Limb (tissue), 2 donors: ENCODE results near the gene WIPF3.

Experiments used
- DNase-seq, 2 donors: peaks; one replicate each; pipeline ENCODE4 v3.0.0-alpha.2; 2016; ENCODE audit errors: extremely low spot score in 2 of 2

Gene WIPF3, protein sequence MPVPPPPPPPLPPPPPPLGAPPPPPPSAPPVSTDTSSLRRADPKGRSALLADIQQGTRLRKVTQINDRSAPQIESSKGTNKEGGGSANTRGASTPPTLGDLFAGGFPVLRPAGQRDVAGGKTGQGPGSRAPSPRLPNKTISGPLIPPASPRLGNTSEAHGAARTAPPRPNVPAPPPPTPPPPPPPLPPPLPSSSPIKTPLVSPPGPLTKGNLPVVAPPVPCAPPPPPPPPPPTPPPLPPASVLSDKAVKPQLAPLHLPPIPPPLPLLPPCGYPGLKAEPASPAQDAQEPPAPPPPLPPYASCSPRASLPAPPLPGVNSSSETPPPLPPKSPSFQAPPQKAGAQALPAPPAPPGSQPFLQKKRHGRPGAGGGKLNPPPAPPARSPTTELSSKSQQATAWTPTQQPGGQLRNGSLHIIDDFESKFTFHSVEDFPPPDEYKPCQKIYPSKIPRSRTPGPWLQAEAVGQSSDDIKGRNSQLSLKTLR

DNA sequence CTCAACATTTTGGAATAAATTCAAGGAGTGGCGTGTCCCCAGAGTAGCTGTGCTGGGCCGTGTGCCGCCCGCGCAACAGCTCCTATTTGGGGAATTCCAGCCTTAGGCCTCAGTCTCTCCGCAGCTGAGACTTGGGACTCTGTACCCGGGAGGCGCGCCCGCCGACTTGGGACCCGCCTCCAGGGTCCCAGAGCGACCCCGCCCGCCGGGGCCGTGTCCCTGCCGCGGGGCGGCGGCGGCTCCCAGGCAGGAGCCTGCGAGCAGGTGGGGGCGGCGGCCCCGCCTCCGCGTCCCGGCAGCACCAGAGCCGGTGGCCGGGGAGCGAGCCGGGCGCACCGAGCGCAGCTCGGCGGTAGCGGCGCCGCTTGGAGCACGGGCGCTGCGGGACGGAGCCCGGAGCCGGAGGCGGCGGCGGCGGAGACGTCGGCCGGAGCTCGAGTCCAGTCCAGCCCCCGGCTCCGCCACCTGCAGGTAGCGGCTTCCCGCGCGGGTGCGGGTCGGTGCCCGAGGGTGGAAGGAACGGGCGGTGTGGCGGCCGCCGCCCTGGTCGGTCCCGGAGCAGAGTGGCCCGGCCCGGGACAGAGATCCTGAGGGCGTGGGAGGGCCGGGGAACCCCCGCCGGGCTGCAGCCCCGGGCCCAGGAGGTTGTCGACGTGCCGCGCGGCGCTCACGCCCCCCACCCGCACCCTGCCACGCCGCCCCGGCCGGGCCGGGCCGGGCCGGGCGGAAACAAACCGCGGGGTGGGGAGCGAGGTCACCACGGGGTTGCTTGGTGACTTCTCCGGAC lies at the start of gene WIPF3:
Gene WIPF3, plus strand, starts transcription at position 301 of the 787 bp plus-strand sequence. CDS start 28,217 bp downstream, outside the sequence.
- peak in 1 of 2 donors; percentile 62 for DNase-seq

DNA sequence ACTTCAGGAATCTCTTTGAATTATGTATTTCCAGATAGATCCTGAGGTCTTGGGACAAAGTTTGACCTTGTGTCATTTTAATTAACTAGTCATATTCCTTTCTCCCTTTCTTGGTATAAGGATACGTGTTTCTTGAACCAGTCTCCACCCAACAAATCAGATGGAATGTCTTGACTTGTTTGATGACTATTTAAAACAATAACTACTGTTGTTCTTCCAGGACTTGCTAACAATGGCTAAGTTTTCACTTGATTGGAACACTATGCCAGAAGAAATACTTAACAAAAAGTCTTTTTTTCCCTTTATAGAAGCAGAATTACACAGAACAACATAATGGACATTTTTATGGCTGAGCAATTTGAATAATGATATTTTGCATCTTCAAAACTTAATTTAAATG lies 43.0 kb upstream of the WIPF3 start:
- no peak for DNase-seq

DNA sequence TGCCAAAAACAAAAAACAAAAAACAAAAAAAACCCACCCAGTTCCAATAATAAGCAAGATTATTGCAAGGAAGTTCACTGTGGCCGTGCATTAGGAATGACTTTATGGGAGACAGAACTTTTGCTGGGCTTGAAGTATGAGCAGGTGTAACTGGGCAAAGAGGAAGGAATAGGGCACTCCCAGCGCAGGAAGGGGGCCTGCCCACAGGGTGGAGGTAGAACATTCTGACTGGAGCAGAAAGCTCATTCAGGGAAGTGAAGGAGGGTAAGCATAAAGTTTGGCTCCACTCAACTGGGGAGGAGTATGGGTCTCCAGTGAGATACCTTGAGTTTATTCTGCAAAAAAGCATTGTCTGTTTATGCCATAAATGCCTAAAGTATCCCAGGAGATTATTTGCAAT lies 42.1 kb upstream of the WIPF3 start:
- DNase-seq = no peak

DNA sequence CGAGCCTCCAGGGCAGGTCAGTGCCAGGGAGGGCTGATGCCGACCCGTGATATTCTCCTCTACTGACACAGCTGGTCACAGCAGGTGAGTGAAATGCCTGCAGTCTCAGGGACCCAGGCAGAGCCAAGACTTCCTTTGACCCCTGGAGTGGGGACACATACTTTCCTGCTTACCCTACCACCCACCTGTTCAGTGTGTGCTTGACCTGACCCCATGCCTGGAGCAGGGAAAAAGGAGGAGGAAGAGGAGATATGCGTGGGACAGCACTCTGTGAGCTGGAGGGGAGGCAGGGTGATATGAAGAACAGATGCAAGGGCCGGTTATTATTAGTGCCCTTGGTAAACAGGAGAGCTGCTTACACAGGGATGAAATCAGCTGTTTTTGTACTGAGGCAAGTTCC lies 40.8 kb upstream of the WIPF3 start:
- DNase-seq = no peak

DNA sequence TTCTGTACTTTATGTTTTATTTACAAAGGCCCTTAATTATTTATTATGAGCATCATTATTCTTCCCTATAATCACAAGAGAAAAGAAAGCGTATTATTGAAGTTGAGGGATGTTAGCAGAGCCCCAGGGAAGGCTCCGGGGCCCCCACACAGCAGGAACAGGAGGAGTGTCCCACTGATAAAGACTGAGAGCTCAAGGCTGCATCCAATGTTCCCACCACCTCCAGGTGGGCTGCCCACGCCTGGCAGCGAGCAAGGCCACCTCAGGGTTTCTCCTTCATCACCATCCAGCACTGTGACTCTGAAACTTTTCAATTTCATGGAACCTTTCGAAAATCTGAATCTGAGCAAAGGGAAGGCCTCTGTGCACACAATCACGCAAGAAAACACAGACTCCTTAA lies 35.9 kb upstream of the WIPF3 start:
- DNase-seq = no peak

DNA sequence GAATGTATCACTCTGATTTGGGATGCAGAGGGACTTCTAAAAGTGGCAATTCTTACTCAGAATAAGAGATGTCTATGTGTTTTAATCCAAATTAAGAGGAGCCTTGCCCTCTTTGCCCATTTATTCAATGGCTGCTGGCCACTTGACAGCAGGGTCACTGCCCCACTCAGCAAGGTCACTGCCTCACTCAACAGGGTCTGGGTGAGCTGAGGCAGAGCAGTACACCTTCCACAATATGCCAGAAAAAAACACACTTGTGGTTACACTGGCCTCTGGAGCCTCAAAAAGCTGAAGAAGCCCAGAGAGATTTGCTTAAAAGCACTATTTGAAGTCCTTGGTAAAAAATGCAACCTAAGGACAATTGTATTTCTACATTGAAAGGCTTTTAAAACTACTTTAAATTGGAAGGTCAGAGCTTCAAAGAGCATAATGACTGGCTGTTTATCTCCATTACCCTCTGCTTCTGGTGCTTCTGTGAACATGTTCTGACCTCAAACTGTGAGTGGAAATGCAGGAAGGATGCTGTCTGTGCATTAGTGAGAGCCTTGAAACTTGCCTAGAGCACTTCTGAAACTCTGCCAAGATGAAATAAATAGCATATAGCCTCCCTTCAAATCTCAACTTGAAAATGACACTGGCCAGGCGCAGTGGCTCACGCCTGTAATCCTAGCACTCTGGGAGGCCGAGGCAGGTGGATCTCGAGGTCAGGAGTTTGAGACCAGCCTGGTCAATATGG lies 35.1 kb upstream of the WIPF3 start:
- DNase-seq = no peak

DNA sequence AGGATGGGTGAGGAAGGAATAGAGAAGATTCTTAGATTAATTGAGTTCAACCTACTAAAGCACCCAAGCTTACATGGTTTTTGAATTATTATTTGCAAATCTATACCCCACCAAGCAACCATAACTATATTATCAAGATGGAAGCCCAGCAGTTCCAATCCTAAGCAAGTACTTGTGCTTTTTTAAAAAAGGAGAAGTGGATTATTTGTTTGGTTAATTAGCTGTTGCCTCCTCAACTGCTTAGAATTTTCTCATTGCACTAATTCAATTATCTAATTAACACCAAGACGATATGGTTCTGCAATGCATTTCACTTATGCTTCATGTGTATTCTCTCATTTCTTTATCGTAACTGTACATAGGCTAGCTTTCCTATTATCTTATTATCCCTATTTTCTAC lies 27.3 kb upstream of the WIPF3 start:
- no peak for DNase-seq

DNA sequence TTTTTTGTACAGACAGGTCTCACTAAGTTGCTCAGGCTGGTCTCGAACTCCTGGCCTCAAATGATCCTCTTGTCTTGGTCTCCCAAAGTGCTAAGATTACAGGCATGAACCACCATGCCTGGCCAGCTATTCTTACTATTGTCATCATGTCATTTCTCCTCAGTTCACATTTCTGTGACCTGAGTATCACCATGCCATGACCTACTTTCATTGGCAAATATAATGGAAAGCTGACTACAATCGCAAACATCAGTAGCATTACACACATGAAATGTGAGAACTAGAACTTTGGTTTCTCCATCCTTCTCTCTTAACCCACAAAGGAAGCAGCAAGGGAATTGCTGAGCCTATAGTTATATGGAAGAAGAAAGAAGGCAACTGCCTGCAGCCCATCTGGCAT lies 26.0 kb upstream of the WIPF3 start:
- no peak for DNase-seq

DNA sequence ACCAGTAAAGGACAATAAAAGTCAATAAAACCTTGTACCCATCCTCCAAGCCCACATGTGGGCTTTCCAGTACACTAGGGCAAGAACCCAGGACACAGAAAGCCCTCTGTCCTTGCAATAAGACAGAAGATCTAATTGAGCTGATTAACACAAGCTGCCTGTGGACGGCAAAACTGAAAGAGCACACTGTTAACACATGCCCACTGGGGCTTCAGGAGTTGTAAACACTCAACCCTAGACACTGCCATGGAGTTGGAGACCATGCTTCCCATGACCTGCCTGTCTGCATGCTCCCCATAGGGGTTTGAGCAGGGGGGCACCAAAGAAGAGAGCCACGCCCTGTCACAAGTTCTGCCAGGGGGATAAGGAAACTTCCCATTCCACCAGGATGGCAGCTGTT lies 22.6 kb upstream of the WIPF3 start:
- DNase-seq = no peak

DNA sequence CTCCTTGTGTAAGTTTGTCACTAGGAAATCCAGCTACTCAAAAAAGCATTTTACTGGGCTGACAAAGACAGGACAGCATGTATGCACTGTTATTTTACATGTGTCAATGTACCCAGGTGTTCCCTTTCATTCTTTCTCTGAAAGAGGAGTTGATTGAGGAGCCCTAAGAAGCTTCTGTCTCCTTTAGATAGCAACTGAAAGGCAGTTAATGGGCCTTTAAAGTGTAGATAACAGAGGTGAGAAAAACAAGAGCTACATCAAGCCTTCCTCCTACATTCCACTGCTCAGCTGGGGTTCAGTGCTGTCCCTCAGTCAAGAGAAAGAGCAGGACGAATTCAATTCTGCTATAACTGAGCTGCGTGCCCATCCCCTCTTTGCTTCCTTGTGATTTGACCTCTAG lies 12.8 kb upstream of the WIPF3 start:
- no peak for DNase-seq

DNA sequence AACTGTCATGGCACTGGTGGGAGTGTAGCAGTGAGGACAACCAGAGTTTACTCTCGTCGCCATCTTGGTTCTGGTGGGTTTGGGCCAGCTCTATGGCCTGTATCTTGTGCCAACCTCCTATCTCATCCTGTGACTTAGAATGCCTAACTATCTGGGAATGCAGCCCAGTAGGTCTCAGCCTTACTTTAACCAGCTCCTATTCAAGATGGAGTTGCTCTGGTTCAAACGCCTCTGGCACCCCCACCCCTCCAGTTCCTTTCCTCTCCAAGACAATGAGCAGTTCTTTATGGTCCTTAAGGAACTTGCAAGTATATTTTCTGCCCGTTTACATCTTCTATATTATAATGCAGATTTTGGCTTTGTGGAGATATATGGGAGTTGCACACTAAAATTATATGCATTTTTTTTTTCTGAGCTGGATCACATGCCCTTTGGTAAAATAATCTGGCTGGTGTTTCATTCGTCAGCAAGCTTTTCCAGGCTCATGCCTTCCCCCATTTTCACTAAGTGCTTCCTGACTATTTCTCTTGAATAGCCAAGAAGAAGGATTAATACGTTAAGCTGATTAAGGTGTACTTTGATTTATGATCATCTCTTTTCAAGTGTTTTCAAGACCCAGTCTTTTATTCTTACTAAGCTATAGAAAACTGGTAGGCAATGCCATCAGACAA lies 11.2 kb upstream of the WIPF3 start:
- DNase-seq = no peak

DNA sequence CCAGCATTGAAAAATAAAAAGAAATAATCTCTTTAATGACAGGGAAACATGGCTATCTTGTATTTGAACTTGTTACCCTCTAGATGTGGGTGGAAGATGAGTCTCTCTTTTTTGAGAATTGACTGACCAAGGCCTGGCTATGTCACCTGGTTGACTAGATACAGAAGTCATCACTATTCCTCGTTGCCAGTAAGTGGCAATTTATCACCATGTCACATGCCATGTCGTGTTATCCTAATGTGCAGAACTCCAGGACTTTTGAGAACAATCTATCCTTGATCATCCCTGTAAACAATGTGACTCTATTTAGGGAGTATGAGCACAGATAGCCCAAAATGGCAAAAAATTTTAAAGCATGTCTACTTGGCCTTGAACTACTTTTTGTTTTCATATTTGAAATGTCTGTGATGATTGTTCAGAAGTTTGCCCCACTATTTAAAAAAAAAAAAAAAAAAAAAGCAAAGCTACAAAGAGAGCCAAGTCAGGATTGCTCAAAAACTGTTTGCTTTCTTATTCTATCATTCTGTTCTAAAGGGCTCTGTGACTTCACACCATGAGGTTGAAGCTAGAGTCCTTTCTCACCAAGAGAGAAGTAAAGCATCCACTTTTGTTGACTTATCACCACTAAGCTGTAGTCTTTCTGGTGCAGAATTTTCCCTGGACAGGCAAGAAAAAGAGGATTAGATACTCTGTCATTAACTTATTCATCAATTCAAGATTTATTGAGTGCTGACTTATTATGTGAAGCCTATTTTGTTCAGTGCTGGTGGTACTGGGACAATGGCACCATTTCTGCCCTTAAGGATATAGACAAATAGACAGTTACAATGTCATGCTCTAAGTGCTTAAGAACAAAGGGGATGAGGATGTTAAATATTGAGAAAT lies 10.4 kb upstream of the WIPF3 start:
- DNase-seq = no peak

DNA sequence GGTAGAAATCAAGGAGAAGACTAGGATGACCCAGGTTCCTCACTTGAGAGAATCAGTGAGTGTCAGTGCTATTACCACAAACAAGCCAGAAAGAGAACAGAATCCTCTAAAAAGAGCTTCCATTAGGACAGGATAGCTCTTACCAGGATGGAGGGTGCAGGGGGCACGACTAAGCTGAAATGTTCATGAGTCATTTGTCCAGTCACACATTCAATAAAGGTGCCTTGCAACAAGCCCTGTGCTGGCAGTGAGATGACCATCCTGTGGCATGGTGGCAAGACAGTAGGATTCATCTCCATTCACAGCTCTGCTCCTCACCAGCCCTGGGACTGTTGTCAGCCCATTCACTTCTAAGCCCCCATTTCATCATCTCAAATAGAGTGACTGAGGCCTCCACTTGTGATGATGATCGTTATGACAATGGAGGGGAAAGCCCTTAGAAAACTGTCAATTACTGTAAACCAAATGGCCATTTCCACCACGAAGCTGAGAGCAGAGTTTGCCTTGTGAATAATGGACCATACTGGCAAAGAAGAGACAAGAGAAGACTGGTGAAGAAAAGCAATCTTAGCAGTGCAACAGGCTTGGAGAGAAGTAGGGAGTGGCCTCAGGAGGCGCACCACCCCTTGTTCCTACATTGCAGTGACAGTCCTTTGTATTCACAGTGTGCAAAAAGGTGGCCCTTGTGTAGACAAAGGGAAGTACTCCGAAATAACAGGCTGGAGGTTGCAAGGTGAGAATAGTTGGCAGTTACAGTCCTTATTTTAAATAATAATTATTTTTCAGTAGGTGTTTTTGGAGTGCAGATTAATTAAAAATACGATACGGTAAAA lies 9.0 kb upstream of the WIPF3 start:
- no peak for DNase-seq

DNA sequence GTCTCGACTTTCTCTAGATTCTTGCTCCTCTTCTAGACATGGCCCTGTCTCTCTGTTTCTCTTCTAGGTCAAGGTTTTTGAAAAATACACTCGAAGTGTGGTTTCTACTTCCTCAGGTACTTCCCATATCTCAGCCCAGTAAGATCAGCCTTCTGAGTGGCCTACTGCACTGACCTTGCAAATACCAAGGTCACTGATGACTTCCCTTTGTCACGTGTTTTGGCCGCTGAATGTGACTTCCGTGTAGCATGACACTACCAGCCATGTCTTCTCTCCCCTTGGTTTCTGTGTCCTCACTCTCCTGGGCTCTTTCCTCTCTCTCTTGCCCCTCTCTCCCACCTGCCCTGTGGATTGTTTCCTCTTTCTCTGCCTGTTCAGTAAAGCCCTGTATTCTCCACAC lies 7.9 kb upstream of the WIPF3 start:
- no peak for DNase-seq

DNA sequence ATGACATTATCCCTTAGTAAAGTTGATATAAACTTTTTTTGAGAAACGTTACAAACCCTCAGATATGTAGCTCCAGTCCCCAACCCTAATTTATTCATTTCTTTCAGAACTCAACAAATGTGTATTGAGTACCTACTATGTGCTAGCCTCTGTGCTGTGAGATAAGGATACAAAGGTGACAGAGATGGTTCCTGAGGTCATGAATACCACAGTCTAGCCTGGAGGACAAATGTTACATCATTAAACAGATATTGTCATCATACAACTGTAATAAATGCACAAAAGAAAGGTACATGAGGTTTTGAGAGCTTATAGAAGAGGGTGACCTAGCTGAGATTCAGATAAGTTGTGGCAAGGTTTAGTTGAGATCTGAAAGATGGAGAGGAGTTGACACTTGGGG lies 4.4 kb upstream of the WIPF3 start:
- DNase-seq = no peak

DNA sequence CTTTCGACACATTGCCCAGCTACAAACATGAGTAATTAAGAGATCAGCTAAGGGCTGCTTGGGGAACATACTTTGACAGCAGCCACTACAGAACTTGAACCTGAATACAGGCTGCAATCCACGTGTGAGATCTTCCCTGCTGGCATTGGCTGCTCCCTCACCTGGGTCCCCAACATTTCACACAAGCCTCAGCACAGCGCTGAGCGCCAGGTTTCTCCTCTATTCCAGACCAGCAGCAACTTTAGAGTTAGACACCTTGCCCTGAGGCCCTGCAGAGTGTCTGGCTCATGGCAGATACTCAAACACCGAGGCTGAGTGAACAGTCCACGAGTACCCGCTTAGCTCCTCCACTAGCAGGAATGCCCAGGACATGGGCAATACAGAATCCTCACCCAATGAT lies 1.3 kb upstream of the WIPF3 start:
- no peak for DNase-seq

DNA sequence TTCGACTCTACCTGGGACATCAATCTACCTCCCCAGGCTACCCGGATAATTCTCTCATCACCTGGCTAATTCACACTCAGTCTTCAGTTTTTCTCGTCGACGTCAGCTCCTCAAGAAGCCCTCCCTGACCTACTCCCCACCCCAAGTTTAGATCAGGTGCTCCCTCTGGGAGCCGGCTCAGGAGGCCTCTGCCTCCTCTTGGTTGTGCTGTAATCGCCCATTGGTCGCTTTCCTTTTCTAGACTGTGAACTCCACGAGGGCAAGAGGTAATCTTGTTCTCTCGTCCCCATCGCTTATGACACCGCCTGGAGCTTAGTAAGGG lies 461 bp upstream of the WIPF3 start:
- DNase-seq = no peak

DNA sequence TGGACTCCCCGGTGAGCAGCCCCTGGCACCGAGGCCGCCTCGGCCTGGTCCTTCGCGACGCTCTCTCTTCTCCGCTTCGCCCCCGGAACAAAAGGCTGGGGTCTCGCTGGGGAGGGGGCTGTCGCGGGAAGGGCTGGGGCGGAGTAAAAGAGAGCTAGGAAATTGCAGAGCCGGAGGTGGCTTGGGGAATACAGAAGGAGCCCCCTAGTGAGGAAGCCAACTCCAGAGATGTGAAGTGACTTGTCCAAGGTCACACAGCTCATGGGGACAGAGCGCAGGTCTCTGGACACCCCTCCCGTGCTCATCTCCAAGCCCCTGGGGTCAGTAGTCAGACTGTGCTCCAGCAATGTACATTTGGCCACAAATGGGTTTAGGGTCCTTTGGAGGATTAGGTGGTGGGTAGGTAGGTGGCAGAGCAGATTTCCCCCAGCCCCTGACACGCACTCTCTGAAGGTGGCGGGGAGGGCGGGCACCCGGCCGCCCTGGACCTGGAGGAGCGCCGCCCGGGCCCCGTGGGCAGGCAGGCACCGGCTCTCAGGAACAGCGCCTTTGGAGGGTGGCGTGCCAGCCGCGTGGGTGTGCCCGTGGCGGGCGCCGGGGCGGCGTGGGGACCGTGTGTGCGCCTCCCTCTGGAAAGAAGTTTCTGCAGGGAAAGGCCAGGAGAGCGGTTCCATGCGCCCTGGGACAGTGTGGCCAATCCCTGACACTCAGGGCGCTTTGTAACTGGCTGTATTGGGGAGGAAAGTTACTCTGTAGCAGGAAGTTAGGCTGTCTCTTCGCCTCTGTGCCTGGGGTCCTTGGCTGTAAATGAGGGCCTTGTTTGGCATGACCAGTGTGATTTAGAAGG lies 910 bp downstream of the WIPF3 start:
- peak in 1 of 2 donors; percentile 51 for DNase-seq
